HG03469 (cell line): ENCODE data around the gene CAGE1.
"Not testable (repeated sequence)": the region's sequence is repeated elsewhere in the genome, so short reads cannot be mapped to it uniquely, and the experiment has no call there.

Experiments
- ATAC-seq: cut with Tn5 transposase; IDR thresholded peaks from one replicate; pipeline ENCODE4 v1.9.1; 2021; ENCODE audit warnings: mild to moderate bottlenecking, moderate library complexity, moderate number of reproducible peaks; ENCODE audit not compliant: unreplicated experiment

The CAGE1 gene

DNA sequence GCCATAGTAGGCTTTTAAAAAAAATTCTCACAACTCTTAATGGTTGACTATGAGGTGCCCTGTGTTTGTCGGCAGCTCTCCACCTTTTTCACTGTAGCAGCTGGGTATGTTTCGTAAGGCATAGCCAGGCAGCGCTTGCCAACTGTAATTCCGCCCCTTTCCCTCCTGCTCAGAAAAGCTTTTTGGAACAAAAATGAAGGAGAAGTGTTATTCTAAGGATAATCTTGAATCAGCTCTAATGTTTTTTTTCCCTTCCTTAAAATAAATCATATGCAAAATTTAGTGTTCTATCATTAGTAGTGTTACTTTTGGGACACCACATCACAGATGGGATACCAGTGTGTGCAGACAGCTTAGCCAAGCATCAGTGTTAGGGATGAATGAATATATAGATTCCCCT is 21.3 kb upstream of the CAGE1 start:
- no peak for ATAC-seq

- ATAC-seq = no peak
Measured at GRCh38 chr6:7409740-7410139, 20.2 kb upstream of the CAGE1 start.

- no peak for ATAC-seq
Measured at GRCh38 chr6:7406743-7407142, 17.2 kb upstream of the CAGE1 start.

DNA sequence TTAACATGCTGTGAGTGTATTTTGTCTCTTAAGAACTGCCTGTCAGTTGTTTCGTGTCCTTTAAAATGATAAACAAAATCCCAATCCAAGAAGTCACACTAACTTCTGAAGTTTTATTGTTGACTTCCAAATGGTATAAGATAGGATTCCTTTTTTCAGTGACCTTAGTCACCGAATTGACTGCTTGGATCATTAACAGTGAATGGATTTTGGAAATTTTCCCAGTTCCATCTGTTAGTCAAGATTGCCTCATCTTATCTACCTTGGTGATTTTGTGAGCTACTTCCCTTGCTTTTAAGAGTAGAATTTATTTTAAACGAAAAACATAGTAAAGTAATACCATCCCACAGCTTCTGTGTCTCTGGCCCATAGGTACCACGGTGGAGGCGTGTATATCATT is 15.0 kb upstream of the CAGE1 start:
- no peak for ATAC-seq

DNA sequence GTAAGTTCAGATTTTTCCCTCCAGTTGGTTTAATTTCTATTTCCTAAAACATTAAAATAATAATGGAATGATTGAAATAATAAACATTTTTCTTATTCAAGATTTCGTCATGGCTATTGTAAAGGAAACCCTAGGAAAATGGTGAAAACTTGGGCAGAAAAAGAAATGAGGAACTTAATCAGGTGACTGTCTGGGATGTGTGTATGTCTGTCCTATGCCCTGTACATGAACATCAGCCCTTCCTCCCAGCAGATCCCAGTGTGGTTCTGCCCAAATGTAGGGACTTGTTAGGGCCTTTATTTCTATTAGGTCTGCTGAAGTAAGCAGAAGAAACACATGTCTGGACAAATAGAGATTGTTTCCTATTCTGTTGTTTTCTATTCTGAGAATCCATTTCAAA is 13.2 kb upstream of the CAGE1 start:
- no peak for ATAC-seq

DNA sequence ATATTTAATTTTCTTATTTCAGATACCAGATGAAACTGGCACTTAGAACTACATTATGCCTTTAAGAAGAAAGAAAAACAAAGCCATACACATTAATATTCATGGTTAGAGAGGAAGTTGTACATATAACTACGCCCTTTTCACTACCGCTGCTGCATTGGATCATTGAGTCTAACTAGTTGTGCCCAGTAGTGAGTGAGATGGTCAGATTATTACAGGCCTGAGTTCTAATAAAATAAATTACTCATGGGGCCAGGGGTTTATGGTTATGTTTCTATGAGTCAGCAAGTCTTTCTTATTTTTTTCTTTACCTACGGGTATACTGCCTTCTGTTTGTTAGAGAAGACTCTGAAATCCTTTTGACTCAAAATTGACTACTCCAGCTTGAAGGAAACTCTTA is 11.5 kb upstream of the CAGE1 start:
- ATAC-seq = no peak

- no peak for ATAC-seq
Measured at GRCh38 chr6:7392402-7392801, 2.9 kb upstream of the CAGE1 start.

GRCh38 chr6:7391151-7391550 is 1.6 kb upstream of the CAGE1 start:
- ATAC-seq = no peak

GRCh38 chr6:7390226-7390878 is 810 bp upstream of the CAGE1 start:
- ATAC-seq = peak; percentile 10

DNA sequence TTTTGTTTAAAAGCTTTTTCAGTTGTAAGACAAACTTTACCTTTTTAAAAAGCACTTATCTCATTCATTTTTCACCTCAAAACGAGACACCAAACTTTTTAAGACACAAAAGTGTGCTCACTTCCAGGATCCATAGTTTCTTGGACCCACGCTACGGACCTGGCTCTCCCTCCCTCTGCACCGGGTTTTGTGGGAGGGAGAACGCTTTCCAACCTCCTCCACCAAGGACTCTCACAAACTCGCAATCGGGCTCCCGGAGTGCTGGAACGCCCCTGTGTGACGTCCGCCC is 436 bp downstream of the CAGE1 start:
- no peak for ATAC-seq

DNA sequence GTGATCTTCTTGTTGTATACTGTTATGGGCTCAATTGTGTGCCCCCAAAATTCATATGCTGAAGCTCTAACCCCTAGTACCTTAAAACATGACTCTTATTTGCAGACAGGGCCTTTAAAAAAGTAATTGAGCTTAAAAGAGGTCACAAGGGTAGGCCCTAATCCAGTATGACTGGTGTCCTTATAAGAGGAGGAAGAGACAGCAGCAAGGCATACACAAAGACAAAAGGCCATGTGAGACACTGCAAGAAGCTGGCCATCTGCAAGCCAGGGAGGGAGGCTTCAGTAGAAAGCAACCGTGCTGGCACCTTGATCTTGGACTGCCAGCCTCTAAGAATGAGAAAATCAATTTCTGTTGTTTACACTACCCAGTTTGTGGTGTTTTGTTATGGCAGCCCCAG is 8.4 kb downstream of the CAGE1 start:
- ATAC-seq = no peak

DNA sequence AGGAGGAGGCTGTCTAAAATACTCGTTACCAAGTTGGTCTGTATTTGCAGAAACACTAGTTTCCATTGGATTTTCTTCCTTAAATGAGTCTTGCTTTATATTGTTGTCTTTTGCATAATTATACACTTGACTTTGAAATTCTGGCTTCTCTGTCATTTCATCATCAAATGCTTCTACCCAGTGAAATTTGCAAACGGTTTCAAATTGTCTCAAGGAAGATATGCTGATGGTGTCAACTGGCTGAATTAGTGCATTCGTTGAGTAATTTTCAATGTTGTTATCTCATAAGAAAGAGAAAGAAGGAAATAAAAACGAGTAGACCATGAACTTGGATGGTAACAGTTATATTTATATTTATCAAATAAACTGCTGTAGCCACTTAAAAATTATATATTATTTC is 10.8 kb downstream of the CAGE1 start:
- no peak for ATAC-seq

- ATAC-seq = no peak
Measured at GRCh38 chr6:7377961-7378360, 11.6 kb downstream of the CAGE1 start.

DNA sequence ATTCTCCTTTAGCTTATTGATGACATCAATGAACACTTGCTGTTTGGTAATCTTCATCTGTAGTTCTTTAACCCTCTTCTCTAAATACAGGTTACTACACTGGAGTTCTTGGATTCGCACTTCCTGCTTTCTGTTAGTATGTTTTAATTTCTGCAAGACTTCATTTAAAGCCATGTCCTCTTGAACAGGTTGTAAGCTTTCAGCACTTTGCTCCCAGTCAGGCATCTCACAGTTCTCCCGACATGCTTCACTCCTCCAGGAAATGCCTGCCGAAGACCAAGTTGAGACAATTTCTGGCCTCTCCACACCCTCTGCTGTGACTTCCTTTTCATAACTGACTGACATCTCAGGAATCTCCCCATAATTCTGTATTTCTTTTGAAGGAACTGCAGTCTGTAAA is 15.8 kb downstream of the CAGE1 start:
- no peak for ATAC-seq

GRCh38 chr6:7367408-7367807 is 22.1 kb downstream of the CAGE1 start:
- ATAC-seq = no peak

DNA sequence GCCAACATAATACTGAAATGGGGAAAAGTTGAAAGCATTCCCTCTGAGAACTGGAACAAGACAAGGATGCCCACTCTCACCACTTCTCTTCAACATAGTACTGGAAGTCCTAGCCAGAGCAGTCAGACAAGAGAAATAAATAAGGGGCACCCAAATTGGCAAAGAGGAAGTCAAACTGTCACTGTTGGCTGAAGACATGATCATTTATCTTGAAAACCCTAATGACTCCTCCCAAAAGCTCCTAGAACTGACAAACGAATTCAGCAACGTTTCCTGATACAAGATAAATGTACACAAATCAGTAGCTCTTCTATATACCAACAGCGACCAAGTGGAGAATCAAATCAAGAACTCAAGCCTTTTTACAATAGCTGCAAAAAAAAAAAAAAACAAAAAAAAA is 37.6 kb downstream of the CAGE1 start:
- not testable (repeated sequence) for ATAC-seq

- ATAC-seq = not testable (repeated sequence)
Measured at GRCh38 chr6:7350591-7350990, 39.0 kb downstream of the CAGE1 start.

DNA sequence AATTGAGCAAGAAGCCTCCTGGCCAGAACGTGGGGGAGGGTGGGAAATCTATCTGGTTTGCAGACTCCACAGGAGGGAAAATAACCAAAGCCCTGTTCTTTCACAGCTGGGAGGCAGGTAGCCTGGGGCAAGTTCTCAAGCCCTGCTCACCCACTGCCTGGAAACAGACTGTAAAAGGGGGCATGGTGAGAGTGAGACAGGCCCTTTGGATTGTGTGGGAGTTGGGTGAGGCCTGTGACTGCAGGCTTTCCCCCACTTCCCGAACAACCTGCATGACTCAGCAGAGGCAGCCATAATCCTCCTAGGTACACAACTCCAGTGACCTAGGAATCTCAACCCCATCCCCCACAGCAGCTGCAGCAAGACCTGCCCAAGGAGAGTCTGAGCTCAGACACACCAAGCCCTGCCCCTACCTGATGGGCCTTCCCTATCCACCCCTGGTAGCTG is 42.0 kb downstream of the CAGE1 start:
- not testable (repeated sequence) for ATAC-seq

DNA sequence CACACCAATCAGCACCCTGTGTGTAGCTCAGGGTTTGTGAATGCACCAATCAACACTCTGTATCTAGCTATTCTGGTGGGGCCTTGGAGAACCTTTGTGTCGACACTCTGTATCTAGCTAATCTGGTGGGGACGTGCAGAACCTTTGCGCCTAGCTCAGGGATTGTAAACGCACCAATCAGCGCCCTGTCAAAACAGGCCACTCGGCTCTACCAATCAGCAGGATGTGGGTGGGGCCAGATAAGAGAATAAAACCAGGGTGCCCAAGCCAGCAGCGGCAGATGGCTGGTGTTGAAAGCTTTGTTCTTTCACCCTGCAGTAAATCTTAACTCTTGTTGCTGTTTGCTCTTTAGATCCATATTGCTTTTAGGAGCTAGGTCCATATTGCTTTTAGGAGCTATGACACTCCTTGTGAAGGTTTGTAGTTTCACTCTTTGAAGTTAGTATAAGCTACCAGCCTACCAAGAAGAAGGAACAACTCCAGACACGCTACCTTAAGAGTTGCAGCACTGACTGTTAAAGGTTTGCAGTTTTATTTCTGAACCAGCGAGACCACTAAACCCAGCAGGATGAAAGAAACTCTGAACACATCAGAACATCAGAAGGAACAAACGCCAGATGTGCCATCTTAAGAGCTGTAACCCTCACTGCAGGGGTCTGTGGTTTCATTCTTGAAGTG is 44.6 kb downstream of the CAGE1 start:
- not testable (repeated sequence) for ATAC-seq

DNA sequence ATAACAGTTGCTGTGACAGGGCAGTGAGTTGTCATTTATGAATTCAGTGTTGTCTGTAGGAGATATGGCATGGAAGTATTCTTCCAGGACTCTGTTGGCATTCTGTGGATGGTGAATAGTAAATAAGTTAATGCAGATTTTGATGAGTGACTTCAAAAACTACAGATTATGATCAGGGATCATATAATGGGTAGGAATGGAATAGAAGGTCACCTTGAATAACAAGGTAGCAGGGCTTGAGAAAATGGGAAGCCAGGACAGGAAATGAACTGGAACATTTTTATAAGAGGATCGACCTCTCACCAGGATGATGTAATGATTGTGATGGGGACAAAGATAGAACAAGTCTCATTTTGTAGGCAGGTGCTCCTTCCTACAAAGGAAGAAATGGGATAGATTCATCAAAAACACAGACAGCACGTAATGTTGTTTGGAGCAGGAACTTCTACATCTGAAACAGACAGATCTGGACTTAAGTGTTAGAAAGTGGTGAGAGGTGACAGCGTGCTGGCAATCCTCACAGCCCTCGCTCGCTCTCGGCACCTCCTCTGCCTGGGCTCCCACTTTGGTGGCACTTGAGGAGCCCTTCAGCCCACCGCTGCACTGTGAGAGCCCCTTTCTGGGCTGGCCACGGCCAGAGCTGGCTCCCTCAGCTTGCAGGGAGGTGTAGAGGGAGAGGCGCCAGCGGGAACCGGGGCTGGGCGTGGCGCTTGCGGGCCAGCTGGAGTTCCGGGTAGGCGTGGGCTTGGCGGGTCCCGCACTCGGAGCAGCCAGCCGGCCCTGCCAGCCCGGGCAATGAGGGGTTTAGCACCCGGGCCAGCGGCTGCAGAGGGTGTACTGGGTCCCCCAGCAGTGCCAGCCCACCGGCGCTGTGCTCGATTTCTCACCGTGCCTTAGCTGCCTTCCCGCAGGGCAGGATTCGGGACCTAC is 45.7 kb downstream of the CAGE1 start:
- no peak for ATAC-seq

DNA sequence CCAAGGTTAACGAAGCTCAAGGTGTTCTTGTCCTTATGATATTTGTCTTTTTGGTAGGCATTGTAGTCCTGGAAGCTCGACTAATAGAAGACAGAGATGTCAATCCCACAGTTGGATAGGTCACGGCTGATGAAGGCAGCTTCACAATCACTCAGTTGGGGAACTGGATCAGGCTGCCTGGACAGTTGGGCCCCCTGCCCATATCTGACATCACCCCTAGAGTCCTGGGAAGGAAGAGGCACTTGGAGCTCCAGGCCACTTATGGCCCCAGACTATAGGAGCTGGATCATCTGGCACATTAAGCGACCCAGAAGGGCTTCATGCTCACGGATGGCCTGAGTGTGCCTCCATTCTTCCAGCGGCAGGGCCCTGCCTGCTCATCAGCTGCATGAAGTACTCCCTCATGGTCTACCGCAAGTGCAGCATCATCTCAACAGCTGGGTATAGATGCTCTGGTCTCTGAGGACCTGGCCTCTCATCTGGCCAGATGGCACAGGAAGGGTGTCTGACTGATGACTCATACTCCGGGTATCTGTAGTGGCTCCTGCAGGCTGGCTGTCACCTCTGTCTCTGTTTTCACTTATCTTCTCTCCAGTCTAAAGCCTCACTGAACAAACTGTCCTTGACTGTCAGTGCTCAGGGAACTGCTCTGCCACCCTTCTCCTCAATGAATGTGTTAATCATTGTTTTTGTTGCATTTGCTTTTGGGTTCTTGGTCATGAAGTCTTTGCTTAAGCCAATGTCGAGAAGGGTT is 47.4 kb downstream of the CAGE1 start:
- no peak for ATAC-seq
